Stimulated activated CD8-positive, alpha-beta memory T cell treated with anti-CD3 and anti-CD28 coated beads, Interleukin-15, amount 100 ng/mL, for 1 hour (primary cell): ENCODE data around the gene BMERB1.
"Not testable (repeated sequence)": the region's sequence is repeated elsewhere in the genome, so short reads cannot be mapped to it uniquely, and the experiment has no call there.

Experiments
- DNase-seq: peaks from one replicate; pipeline ENCODE4 v3.0.0-alpha.2; 2020; ENCODE audit warnings: low read depth

BMERB1 gene

DNA sequence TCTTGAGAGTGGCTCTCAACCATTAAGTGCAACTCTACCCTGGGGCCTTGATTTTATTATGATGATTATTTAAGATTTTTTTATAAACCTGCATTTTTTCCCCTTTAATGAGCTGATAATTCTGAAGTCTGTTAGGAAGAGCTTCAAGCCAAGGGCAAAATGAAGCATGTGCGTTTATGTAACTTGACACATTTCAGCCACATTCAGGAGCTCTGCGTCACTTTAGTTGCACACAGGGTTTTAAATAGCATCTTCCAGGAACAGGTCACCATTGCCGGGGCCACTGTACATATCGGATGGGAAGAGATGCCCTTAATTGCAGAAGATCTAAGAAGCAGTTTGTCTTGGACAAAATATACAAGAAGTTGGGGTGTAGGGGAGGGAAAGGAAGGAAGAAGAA lies 89.6 kb downstream of the BMERB1 start:
- no peak for DNase-seq

DNA sequence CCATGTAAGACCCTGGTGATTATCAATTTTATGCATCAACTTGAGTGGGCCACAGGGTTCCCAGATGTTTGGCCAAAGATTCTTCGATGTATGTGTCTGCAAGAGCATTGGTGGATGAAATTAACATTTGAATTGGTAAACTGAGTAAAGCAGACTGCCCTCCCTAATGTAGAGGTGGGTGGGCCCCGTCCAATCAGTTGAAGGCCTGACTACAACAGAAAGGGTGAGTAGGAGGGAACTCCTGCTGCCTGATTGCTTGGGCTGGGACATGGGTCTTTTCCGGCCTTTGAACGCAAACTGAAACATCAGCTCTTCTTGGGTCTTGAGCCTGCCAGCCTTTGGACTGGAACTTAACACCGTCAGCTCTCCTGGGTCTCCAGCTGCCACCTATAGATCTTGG lies 90.6 kb downstream of the BMERB1 start:
- no peak for DNase-seq

DNA sequence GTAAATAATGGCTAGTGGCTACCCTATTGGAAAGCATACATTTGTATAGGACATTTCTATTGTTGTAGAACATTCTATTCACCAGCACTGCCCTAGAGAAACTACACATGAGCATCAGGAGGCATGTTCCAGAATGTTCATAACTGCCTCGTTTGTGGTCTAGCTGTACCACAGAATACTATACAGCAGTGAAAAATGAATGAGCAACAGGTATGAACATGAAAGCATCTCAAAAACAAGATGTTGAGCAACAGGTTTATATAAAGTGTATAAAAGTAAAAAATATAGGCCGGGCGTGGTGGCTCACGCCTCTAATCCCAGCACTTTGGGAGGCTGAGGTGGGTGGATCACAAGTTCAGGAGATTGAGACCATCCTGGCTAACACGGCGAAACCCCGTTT lies 91.7 kb downstream of the BMERB1 start:
- DNase-seq, result no peak

DNA sequence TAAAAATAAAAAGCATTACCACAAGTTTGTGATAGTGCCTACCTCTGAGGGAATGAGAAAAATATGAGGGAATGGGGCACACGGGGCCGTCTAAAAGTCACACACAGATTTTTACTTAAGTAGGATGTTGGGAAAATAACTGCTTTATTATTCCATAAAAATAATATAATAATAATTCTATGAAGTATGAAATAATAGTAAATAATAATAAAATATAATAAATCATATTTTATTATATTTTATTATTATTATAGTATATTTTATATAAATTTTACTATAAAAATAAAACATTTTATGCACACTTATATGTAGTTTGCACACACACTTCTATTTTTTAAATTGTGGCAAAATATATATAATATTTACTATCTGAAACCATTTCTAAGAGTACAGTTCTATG lies 92.3 kb downstream of the BMERB1 start:
- DNase-seq, result no peak

DNA sequence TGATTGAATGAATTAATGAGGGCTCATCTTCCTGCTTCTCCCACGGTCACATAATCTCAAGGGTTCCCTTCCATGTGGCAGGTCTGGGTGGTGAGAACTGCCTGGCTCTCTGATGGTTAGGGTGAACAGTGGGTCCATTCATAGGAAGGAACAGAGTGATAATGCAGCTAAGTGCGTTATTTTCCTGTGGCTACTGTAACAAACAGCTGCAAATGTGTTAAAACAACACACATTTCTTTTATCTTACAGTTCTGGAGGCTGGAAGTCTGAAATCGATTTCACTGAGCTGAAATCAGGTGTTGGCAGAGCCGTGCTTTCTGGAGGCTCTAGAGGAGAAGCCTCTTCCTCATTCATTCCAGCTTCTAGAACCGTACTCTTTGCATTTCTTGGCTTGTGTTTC lies 95.3 kb downstream of the BMERB1 start:
- no peak for DNase-seq

DNA sequence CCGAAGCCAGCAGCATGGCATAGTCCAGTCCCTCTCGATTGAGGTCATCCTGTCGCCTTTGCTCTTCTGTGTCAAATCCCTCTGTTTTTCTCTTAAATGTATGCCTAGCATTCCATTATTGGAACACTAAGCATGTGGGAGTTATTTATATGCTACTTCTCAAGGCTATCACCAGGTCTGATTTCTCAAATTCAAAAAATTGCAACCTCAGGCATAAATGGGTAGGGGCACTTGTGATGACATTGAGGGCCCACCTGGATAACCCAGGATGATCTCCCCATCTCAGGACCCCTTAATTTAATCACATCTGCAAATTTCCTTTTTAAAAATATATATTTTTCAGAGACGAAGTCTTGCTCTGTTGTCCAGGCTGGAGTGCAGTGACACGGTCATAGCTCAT lies 95.7 kb downstream of the BMERB1 start:
- DNase-seq, result no peak

GRCh38 chr16:15532825-15533224 lies 98.4 kb downstream of the BMERB1 start:
- DNase-seq, result no peak

GRCh38 chr16:15533386-15533785 lies 99.0 kb downstream of the BMERB1 start:
- no peak for DNase-seq

- no peak for DNase-seq
Measured at GRCh38 chr16:15535772-15536171, 101.4 kb downstream of the BMERB1 start.

DNA sequence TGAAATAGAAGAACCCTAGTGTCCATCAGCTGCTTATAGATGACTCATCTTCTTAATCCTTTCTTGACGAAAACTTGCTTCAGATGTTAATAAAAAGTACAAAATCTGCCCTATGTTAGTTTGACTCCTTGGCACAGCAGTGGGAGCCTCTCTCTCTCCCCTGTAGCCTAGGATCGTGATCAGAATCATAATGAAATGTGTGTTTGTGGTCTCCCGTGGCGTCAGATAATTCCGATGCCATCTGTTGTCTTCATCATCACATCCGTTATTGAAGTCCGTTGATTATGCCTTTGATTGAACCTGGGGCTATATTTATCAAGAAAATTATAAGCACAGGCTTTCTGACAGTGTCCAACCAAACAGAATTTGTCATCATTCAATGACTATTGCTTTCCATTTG lies 102.5 kb downstream of the BMERB1 start:
- no peak for DNase-seq

DNA sequence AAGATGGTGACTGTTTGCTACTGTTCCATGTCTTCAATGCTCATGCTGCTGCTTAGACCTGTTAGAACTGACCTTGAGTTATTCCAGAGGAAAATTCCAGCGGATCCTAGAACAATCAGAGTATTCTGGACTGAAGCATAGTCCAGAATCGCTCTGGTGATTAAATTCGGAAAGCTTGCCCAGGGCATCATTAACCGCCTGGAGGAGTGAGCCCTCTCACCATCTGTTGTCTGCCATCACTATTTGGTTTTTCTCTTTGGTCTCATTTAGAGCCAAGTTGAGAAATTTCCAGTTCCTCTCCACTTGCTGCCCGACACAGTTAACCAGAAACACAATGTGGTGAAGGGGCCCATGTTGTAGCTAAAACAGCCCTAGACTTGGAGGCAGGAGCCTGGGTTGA lies 104.1 kb downstream of the BMERB1 start:
- no peak for DNase-seq

DNA sequence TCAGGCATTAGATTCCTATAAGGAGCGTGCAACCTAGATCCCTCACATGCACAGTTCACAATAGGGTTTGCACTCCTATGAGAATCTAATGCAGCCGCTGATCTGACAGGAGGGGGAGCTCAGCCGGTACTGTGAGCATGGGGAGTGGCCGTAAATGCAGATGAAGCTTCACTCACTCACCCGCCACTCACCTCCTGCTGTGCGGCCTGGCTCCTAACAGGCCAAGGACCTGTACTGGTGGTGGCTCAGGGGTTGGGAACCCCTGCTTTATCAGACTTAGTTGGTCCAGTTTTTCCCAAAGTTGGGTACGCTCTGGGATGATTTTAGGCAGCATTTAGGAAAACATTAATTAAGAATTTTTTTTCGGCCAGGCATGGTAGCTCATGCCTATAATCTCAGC lies 104.8 kb downstream of the BMERB1 start:
- DNase-seq, result no peak

GRCh38 chr16:15542261-15542660 lies 107.9 kb downstream of the BMERB1 start:
- DNase-seq, result no peak

DNA sequence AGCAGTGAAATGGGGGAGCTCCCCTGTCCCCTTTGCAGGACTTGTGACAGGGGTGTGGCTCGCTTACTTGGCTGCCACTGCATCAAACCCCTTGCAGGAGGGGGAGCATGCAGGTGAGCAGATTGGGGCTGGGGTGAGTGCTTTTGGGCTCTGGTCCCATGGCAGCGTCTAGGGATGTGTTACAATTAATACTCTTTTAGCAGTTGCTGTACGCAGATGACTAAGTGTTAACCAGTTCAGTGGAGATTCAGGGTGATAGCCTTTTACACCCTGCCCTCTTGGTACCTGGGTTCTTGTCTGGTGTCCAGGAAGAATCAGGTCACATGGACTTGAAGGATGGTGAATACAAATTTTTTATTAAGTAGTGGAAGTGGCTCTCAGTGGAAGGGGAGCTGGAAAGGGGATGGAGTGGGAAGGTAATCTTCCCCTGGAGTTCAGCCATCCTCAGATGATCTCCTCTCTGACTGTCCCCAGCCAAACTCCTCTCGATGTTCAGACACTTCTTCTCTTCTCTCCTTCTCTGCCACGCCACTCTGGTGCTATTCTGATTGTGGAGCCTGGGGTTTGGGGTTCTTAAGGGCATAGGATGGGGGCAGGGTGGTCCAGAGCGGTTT lies 108.5 kb downstream of the BMERB1 start:
- DNase-seq, result no peak

DNA sequence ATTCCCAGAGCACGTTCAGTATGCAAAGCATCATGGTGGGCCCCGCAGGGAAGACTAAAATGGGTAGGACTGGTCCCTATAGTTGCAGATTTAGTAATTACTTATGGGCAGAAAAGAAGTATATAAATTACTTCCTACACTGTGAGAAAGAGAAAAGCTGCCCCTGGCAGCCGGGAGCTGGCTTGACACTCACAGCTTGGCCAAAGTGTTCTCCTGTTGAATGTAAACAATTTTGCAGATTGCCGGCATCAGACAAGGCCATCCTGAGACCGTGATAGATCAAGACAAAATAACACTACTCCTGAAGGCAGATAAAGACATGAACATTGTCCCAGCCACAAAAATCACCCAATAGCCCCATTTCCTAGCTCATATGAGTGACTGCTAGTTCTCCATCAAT lies 110.0 kb downstream of the BMERB1 start:
- DNase-seq, result no peak

GRCh38 chr16:15545544-15545943 lies 111.2 kb downstream of the BMERB1 start:
- no peak for DNase-seq

- DNase-seq, result not testable (repeated sequence)
Measured at GRCh38 chr16:15547072-15547767, 112.8 kb downstream of the BMERB1 start.

DNA sequence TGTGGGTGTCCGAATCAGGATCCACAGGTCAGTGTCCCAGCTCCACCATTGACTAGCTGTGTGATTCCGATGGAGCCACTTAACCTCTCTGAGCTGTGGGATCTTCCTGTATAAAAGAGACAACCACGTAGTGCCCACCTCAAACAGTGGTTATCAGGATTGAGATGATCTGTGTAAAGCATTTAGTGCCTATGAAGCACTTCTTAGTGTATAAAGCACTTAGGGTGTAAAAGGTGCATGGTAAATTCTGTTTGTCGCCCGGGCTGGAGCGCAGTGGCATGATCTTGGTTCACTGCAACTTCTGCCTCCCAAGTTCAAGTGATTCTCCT lies 113.3 kb downstream of the BMERB1 start:
- no peak for DNase-seq

GRCh38 chr16:15548482-15548891 lies 114.1 kb downstream of the BMERB1 start:
- DNase-seq, result no peak

GRCh38 chr16:15552507-15552906 lies 118.1 kb downstream of the BMERB1 start:
- no peak for DNase-seq

GRCh38 chr16:15553313-15554088 lies 119.1 kb downstream of the BMERB1 start:
- no peak for DNase-seq

DNA sequence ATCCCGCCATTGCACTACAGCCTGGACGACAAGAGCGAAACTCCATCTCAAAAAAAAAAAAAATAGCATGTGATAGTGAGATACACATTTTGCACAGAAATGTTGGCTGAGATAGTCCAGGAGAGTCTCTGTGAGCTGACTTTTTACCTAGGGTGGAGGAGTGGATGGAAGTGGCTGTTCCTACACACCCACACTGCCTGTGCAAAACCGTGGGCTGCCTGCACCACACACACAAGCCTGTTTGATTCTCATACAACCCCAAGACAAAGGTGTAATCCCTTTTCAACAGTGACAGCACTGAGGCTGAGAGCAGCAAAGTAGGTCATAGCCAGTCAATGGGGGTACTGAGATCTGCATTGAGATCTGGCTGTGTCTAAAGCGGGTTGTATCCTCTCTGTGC lies 121.7 kb downstream of the BMERB1 start:
- DNase-seq, result no peak

DNA sequence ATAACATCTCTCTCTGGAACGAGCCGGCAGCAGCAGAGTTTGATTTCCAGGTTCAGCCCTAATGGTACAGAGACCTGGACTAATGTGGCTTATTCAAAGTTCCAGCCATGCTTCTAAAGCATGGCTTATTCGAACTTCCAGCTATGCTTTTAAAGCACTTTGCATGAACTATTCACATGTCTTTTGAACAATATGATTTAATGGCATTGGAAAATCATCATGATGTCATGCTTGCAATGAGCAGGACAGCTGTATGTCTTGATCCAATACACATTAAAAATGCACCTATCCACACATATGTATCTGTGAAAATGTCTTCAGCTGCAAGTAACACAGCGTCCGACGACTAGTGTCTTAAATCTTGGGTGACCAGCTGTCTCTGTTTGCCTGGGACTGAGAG lies 122.9 kb downstream of the BMERB1 start:
- DNase-seq, result no peak

- DNase-seq, result no peak
Measured at GRCh38 chr16:15559176-15559575, 124.8 kb downstream of the BMERB1 start.
